Activated naive CD8-positive, alpha-beta T cell treated with anti-CD3 and anti-CD28 coated beads, Interleukin-2, amount 50 U/mL, for 24 hours (primary cell): Measurements from ENCODE around the gene SBF2.
"Not testable (repeated sequence)": the region's sequence is repeated elsewhere in the genome, so short reads cannot be mapped to it uniquely, and the experiment has no call there.

Experiments used
- ATAC-seq: fragments of 150-1000 bp; cut with Tn5 transposase; one replicate; pipeline ENCODE4 v1.10.0; 2021
- DNase-seq: peaks from one replicate; pipeline ENCODE4 v3.0.0; 2021
- H3K27ac Mint-ChIP-seq: one replicate; pipeline ENCODE4 v1.8.0; 2021; ENCODE audit warnings: mild to moderate bottlenecking, mixed read lengths
- H3K27me3 Mint-ChIP-seq: one replicate; pipeline ENCODE4 v1.8.0; 2021; ENCODE audit warnings: mixed read lengths
- H3K36me3 Mint-ChIP-seq: one replicate; pipeline ENCODE4 v1.8.0; 2021; ENCODE audit warnings: low read depth, mixed read lengths
- H3K4me1 Mint-ChIP-seq: one replicate; pipeline ENCODE4 v1.8.0; 2021; ENCODE audit warnings: mixed read lengths
- H3K4me3 Mint-ChIP-seq: one replicate; pipeline ENCODE4 v1.8.0; 2021; ENCODE audit warnings: mild to moderate bottlenecking, moderate library complexity, mixed read lengths
- H3K9me3 Mint-ChIP-seq: one replicate; pipeline ENCODE4 v1.8.0; 2021; ENCODE audit warnings: mixed read lengths

SBF2 gene

DNA sequence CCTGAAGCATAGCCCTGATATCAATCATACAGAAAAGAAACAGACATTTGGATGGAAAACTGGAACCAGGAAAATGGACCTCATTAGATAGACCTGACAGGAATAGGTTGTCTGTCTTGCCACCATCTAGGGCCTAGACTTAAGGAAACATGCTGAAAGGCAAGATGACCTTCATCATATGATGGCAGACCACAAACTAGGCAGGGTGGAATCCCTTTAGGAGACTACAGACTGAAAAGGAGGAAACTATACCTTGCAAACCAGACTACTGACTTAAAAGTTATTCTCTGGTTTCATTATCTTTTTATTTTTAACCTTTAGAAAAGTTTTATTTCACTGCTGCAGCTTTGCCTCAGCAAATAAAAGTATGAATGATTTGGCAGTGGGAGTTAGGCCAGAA is 20.3 kb downstream of the SBF2 start:
- no peak for DNase-seq
- Mint-ChIP-seq H3K27ac (no peak overlapping the region), H3K36me3 (no peaks in the 10 kb centered on the region), H3K9me3 (no peaks in the 10 kb centered on the region), H3K4me1 (peaks cover 15% of the 10 kb centered on the region), H3K27me3 (no peaks in the 10 kb centered on the region), H3K4me3 (no peak overlapping the region)
- ATAC-seq: peak; percentile 85

DNA sequence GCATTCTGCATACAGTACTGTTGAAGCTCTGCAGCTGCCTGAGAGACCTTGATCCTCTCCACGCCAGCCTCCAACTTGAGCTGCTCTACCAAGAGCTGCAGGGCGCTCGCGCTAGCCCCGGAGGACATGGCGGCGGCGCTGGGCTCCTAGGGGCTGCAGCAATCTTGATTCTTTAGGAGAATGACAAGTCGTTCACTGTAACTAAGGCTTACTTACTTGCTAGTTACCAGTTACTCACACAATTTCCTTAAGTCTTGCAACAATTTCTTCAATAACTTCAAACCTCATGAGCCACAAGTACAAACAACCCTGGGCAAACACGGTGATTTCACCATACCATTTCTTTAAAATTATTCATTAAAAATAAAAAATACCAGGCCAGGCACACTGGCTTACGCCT is 21.9 kb downstream of the SBF2 start:
- ATAC-seq (no peak), DNase-seq (no peak)
- no peaks in the 10 kb centered on the region for H3K27me3 Mint-ChIP-seq
- H3K9me3 Mint-ChIP-seq: no peaks in the 10 kb centered on the region
- no peak overlapping the region for H3K4me3 Mint-ChIP-seq
- H3K36me3 Mint-ChIP-seq: no peaks in the 10 kb centered on the region
- no peak overlapping the region for H3K27ac Mint-ChIP-seq
- peaks cover 15% of the 10 kb centered on the region for H3K4me1 Mint-ChIP-seq

DNA sequence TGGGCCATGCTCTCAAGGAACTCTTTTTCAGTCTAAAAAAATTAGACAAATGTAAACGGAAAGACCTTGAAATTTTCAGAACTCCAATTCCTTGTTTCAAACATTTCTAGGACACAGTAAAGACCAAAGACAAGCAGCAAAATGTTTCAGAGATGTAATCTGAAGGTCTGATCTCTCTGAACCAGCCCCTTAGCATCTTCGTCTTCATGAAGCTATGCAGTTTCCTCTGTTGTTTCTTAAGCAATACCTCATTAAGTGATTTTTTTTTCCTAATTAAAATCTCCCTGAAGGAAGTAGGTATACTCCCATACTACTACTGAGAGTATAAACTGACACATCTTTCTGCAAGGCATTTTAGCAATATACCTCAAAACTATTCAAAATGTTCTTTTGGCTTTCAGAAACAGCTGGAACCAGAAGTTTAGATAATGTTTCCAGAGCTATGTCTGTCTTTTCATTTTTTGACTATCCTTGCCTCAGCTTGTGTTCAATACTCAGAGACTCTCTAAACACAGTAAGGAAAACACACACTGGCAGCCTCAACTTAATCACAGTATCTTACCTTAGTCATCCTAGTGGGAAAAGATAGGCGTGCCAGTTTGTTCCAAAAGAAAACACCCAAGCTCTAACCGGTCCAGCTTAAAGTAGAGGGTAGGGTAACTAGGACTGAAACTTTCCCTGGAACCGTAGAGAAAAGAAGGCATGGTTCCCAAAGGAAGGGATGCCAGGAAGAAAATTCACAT is 25.1 kb downstream of the SBF2 start:
- no peak for DNase-seq
- Mint-ChIP-seq H3K4me3 (no peak overlapping the region), H3K27me3 (no peaks in the 10 kb centered on the region), H3K4me1 (peaks cover 6% of the 10 kb centered on the region), H3K9me3 (no peaks in the 10 kb centered on the region), H3K36me3 (no peaks in the 10 kb centered on the region), H3K27ac (no peak overlapping the region)
- ATAC-seq: no peak

DNA sequence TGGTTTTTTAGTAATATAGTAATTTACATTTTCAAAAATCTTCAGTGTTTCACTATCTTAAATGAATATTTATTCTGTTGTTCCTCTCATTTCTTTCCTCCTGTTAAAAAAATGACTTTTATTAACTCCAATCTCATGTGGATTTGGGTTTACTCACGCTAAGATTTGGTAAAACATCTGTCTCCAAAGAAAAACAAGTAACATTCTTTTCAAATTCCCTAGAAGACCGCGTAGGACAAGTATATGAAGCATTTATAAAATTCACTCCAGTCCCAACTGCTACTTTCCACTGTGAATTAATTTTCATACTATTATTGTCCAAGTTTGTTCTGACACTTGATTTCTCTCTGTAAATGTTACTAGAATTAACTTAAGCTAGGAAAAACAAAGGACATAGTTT is 26.2 kb downstream of the SBF2 start:
- no peak overlapping the region for H3K4me3 Mint-ChIP-seq
- no peaks in the 10 kb centered on the region for H3K9me3 Mint-ChIP-seq
- no peaks in the 10 kb centered on the region for H3K27me3 Mint-ChIP-seq
- no peaks in the 10 kb centered on the region for H3K36me3 Mint-ChIP-seq
- no peak overlapping the region for H3K27ac Mint-ChIP-seq
- H3K4me1 Mint-ChIP-seq: no peaks in the 10 kb centered on the region
- DNase-seq (no peak), ATAC-seq (no peak)

DNA sequence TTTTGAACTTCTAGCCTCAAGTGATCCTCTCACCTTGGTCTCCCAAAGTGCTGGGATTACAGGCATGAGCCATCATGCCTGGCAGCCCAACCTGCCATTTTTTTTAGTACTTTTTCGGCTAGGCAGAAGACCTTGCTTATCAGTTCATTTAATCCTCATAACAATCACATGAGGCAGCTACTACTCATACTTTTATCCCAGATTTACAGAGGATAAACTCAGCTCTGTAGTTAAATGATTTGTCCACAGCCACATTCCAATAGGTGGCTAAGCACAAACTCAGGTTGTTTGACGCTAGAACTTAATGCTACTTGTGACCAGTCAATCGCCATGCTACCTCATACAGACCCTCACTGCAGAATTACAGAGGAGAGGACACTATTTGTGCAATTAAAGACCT is 28.1 kb downstream of the SBF2 start:
- Mint-ChIP-seq H3K9me3 (no peaks in the 10 kb centered on the region), H3K4me1 (peaks cover 4% of the 10 kb centered on the region), H3K27ac (no peak overlapping the region), H3K27me3 (no peaks in the 10 kb centered on the region), H3K4me3 (no peak overlapping the region), H3K36me3 (no peaks in the 10 kb centered on the region)
- no peak for ATAC-seq
- no peak for DNase-seq

DNA sequence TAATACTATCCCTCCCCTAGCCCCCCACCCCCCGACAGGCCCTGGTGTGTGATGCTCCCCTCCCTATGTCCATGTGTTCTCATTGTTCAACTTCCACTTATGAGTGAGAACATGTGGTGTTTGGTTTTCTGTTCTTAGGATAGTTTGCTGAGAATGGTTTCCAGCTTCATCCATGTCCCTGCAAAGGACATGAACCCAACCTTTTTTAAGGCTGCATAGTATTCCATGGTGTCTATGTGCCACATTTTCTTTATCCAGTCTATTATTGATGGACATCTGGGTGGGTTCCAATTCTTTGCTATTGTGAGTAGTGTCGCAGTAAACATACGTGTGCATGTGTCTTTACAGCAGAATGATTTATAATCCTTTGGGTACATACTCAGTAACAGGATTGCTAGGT is 29.3 kb downstream of the SBF2 start:
- not testable (repeated sequence) for H3K27me3 Mint-ChIP-seq, H3K36me3 Mint-ChIP-seq, H3K4me1 Mint-ChIP-seq, H3K9me3 Mint-ChIP-seq, H3K4me3 Mint-ChIP-seq, DNase-seq, H3K27ac Mint-ChIP-seq, ATAC-seq

DNA sequence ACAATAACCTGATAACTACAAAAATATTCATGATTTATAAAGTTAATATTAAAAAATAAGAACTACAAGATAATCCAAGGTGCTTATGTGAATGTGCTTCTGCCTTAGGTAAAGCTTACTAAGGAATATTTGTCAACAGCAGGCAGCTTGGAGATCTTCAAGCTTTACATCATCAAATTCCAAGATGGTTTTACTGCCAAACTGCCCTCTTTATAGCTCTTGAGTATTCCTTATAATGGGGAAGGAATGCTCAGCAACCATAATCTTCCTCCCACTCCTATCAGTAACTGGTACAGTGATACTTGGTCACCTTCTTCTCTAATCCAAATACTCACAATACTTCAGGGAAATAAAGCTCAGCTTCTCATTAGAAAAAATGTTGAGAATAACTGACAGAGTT is 30.1 kb downstream of the SBF2 start:
- Mint-ChIP-seq H3K4me1 (peaks cover 4% of the 10 kb centered on the region), H3K9me3 (no peaks in the 10 kb centered on the region), H3K27ac (no peak overlapping the region), H3K36me3 (no peaks in the 10 kb centered on the region), H3K27me3 (no peaks in the 10 kb centered on the region), H3K4me3 (no peak overlapping the region)
- ATAC-seq (no peak), DNase-seq (no peak)

DNA sequence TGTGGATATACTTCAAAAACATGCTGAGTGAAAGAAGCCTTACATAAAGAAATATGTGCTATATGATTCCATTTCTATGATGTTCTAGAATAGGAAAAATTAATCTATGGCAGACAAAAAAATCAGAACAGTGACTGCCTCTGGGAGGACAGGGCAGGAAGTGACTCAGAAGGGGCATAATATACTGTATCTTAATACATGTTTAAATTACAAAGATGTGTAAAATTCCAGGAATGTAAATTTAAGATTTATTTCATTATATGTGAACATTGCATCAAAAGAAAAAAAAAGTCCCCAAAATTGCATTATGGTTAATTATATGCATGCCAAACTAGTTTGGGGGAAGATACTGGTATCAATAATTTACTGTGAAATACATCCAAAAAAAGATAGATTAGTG is 32.2 kb downstream of the SBF2 start:
- Mint-ChIP-seq H3K9me3 (no peaks in the 10 kb centered on the region), H3K27me3 (no peaks in the 10 kb centered on the region), H3K4me1 (peaks cover 4% of the 10 kb centered on the region), H3K27ac (no peak overlapping the region), H3K4me3 (no peak overlapping the region), H3K36me3 (no peaks in the 10 kb centered on the region)
- ATAC-seq: no peak
- DNase-seq: no peak

DNA sequence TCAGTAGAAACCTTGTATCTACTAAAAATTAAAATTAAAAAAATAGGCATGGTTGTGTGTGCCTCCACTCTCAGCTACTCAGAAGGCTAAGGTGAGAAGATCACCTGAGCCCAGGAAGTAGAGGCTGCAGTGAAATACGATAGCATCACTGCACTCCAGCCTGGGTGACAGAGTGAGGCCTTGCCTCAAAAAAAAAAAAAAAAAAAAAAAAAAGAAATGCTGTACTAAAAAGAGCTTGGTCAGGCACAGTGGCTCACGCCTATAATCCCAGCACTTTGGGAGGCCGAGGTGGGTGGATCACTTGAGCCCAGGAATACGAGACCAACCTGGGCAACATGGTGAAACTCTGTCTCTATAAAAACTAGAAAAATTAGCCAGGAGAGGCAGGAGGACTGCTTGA is 36.5 kb downstream of the SBF2 start:
- ATAC-seq (no peak), DNase-seq (no peak)
- Mint-ChIP-seq H3K27me3 (no peaks in the 10 kb centered on the region), H3K9me3 (peaks cover 4% of the 10 kb centered on the region), H3K27ac (no peak overlapping the region), H3K4me1 (peaks cover 8% of the 10 kb centered on the region), H3K36me3 (no peaks in the 10 kb centered on the region), H3K4me3 (no peak overlapping the region)

DNA sequence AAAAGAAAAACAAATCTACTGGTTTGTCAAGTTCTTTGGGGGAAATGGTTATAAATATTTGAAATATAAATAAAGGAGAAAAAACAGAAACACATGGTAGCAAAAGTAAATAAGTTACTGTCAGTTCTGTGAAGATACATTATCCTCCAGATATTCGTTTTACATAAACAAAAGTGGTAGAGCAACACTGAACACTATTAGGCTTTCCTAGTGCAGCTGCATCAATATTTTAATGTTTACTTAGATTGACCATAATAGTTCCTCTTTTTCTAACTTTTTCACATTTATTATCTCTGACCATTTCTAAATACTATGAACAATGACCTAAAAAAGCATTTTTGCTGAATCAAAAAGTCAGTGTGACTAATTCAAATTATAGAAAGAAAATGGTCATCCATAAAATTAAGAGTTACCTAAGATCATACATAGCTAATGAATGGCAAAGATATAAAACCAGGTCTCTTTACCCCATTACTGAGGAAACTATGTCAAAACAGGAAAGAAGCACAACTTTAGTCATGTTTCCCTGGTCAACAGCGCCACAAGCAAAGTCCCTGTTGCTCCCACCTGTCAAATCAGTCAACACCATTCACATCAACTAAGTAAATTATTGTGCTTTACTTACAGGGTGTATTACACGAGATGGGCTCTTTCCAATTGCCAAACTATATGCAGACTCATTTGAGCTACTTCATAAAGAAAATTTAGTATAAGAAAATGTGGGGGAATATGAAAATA is 38.5 kb downstream of the SBF2 start:
- no peaks in the 10 kb centered on the region for H3K27me3 Mint-ChIP-seq
- peaks cover 4% of the 10 kb centered on the region for H3K4me1 Mint-ChIP-seq
- H3K9me3 Mint-ChIP-seq: peaks cover 4% of the 10 kb centered on the region
- no peak overlapping the region for H3K4me3 Mint-ChIP-seq
- H3K36me3 Mint-ChIP-seq: no peaks in the 10 kb centered on the region
- no peak overlapping the region for H3K27ac Mint-ChIP-seq
- ATAC-seq (no peak), DNase-seq (no peak)

DNA sequence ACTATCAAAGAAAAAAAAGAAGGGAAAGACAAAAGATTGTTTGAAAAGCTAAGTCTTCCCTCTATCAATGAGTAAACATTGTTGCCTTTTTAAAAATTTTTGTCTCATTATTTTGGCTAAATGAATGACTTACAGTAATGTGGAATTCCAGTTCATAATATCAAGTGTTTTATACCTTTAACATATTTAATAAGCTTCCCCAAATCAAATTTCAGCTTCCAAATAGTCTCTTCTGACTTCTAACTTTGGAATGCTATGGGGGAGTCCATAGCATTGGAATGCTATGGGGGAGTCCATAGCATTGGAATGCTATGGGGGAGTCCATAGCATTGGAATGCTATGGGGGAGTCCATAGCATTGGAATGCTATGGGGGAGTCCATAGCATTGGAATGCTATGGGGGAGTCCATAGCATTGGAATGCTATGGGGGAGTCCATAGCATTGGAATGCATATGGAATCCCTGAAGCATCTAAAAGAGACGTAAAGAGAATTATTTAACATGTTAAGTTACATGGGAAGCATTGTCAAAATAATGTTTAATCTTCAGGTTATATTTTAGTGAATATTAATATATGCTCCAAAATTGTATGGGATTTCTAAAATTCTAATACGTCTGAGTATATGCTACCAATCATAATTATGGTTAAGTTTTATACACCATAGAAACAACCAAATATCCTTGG is 44.4 kb downstream of the SBF2 start:
- H3K4me1 Mint-ChIP-seq, H3K27me3 Mint-ChIP-seq, H3K9me3 Mint-ChIP-seq, DNase-seq, H3K36me3 Mint-ChIP-seq, H3K4me3 Mint-ChIP-seq, ATAC-seq, H3K27ac Mint-ChIP-seq: not testable (repeated sequence)

DNA sequence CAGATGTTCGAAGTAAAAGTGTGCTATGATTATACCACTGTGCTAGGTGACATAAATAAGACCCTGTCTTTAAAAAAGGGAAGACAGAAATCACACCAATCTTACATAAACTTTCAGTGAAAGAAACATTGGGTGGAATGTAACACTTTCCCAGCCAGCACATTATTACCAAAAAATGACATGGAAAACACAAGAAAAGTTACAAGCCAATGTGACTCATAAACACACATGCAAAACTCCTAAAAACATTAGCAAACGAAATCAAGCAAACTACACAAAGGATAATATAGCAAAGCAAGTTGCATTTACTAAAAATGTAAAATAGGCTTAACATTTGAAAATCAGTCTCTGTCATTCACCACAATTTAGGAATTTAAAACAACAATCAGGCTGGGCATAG is 47.0 kb downstream of the SBF2 start:
- Mint-ChIP-seq H3K27ac (no peak overlapping the region), H3K4me3 (no peak overlapping the region), H3K27me3 (no peaks in the 10 kb centered on the region), H3K4me1 (no peaks in the 10 kb centered on the region), H3K9me3 (no peaks in the 10 kb centered on the region), H3K36me3 (no peaks in the 10 kb centered on the region)
- DNase-seq (no peak), ATAC-seq (no peak)

DNA sequence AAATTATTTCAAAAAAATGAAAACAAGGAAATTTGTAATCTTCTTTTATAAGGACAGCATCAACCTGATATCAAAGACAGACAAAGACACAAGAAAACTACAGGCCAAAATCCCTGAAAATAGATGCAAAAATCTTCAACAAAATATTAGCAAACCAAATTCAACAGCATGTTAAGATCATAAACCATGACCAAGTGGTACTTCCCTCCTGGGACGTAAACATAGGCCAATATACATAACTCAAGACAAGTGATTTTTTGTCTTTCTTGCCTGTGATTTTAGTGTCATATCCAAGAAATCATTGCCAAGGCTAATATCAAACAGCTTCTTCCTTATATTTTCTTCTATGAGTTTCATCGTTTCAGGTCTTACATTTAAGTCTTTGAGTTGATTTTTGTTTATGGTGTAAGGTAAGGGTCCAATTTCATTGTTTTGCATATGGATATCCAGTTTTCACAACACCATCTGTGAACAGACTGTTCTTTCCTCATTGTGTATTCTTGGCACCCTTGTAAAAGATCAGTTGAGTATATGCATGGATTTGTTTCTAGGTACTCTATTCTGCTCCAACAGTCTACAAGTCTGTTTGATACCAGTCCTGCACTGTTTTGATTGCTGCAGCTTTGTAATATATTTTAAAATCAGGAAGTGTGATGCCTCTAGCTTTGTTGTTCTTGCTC is 50.0 kb downstream of the SBF2 start:
- Mint-ChIP-seq H3K36me3 (no peaks in the 10 kb centered on the region), H3K4me1 (no peaks in the 10 kb centered on the region), H3K9me3 (no peaks in the 10 kb centered on the region), H3K27me3 (no peaks in the 10 kb centered on the region), H3K4me3 (no peak overlapping the region), H3K27ac (no peak overlapping the region)
- DNase-seq: no peak
- ATAC-seq: no peak

DNA sequence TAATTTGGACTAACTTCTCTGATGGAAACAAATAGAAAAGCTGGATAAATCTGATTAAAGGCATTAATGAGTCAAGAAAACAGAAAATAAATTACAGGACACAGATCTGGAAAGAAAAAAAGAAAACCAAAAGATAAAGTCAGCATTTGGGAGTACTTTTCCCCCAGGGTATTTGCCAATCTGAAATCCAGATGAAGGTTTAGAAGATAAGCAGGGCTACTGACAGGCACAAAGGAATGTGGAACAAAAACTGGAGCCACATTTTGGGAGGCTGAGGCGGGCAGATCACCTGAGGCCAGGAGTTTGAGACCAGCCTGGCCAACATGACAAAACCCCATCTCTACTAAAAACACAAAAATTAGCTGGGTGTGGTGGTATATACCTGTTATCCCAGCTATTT is 57.2 kb downstream of the SBF2 start:
- no peak overlapping the region for H3K4me3 Mint-ChIP-seq
- no peaks in the 10 kb centered on the region for H3K9me3 Mint-ChIP-seq
- no peak for DNase-seq
- ATAC-seq: no peak
- no peaks in the 10 kb centered on the region for H3K27me3 Mint-ChIP-seq
- no peaks in the 10 kb centered on the region for H3K4me1 Mint-ChIP-seq
- no peaks in the 10 kb centered on the region for H3K36me3 Mint-ChIP-seq
- no peak overlapping the region for H3K27ac Mint-ChIP-seq

DNA sequence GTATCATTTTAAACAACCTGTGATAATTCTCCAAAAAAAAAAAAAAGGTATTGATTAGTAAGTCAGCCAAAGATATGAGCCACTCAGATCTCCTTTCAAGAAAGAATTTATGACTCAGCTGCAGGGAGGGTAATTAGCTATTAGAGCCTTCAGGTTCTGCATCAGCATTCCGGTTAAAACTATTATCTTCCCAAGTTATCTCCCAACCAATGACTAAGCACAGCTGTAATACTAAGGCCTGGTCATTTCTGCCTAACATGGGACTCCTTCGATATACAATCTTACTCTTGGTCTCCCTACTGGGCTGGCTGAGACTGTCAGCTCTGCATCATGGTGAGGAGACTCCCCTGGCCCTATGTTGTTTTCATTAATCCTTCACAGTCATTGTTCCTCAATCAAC is 60.4 kb downstream of the SBF2 start:
- H3K9me3 Mint-ChIP-seq: no peaks in the 10 kb centered on the region
- H3K4me3 Mint-ChIP-seq: no peak overlapping the region
- no peaks in the 10 kb centered on the region for H3K4me1 Mint-ChIP-seq
- DNase-seq (no peak), ATAC-seq (no peak)
- H3K27ac Mint-ChIP-seq: no peak overlapping the region
- H3K27me3 Mint-ChIP-seq: no peaks in the 10 kb centered on the region
- peaks cover 3% of the 10 kb centered on the region for H3K36me3 Mint-ChIP-seq
